GM12801 (cell line): ENCODE data around the gene CERS6.

ENCODE experiments used
- TF ChIP-seq, protein P1 (sequence below): IDR thresholded peaks from one replicate; pipeline ENCODE4 v1.5.1; 2011; ENCODE audit warnings: control low read depth; ENCODE audit not compliant: insufficient read length; ENCODE audit errors: extremely low read depth

CERS6 gene

DNA sequence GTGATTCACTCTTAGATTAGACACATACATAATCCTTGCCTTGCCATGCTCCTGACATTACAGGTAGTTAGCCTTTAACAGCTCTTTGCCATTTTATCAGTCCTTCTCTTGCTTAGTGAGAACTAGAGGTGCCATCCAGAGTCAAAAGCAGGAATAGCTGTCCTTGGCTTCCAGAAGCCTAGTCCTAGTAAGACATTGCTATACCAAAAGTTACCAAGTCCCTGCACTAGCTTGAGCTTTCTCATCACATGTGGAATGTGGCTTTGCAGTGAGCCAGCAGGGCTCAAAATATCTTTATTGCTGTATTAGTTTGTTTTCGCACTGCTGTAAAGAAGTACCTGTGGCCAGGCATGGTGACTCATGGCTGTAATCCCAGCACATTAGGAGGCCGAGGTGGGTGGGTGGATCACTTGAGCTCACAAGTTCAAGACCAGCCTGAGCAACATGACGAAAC, 241.6 kb downstream of the CERS6 start:
- TF ChIP-seq, protein P1, sequence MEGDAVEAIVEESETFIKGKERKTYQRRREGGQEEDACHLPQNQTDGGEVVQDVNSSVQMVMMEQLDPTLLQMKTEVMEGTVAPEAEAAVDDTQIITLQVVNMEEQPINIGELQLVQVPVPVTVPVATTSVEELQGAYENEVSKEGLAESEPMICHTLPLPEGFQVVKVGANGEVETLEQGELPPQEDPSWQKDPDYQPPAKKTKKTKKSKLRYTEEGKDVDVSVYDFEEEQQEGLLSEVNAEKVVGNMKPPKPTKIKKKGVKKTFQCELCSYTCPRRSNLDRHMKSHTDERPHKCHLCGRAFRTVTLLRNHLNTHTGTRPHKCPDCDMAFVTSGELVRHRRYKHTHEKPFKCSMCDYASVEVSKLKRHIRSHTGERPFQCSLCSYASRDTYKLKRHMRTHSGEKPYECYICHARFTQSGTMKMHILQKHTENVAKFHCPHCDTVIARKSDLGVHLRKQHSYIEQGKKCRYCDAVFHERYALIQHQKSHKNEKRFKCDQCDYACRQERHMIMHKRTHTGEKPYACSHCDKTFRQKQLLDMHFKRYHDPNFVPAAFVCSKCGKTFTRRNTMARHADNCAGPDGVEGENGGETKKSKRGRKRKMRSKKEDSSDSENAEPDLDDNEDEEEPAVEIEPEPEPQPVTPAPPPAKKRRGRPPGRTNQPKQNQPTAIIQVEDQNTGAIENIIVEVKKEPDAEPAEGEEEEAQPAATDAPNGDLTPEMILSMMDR = no peak

DNA sequence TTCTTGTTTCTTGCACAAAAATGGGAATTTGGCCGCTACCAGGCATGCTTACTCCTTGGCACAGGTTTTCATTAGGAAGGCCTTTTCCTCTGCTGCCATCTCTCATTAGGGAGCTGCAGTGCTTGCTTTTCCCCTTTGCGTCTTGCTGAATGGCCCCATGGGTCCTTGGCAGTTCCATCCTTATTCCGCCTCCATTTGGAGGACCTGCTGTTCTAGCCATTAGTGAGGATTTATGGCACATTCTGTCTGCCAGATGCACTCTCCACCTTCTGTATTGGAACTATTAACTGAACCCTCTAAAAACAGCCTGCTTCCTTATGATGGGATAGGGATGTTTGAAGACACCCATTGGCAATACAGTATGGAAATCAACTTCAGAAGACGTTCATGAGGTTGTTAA, 242.9 kb downstream of the CERS6 start:
- TF ChIP-seq, protein P1 = no peak

DNA sequence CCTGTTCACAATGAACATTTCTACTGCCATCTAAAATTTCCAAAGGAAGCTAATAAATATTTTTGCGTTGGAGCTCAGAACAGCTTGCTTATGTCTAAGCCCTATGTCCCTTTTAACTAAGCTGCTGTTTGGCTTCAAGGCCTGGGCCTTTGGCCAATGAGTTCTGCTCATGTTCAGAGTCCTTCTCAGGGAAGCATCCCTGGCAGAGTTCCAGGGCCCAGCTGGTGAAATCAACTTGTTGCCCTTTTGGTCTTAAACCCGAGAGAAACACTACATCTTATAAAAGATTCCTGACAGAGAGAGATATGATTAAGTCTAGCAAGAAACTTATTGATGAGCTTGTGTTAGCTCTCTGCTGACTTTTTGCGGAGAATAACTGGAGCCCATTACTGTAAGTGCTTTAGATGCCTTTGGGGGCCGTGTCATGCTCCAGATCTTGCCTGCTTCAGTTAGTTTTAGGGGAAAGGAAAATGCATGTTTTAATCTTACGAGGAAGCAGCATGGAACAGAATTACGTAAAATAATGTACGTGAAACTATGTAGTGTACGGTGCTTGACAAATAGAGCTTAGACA, 243.9 kb downstream of the CERS6 start:
- TF ChIP-seq, protein P1 = no peak

DNA sequence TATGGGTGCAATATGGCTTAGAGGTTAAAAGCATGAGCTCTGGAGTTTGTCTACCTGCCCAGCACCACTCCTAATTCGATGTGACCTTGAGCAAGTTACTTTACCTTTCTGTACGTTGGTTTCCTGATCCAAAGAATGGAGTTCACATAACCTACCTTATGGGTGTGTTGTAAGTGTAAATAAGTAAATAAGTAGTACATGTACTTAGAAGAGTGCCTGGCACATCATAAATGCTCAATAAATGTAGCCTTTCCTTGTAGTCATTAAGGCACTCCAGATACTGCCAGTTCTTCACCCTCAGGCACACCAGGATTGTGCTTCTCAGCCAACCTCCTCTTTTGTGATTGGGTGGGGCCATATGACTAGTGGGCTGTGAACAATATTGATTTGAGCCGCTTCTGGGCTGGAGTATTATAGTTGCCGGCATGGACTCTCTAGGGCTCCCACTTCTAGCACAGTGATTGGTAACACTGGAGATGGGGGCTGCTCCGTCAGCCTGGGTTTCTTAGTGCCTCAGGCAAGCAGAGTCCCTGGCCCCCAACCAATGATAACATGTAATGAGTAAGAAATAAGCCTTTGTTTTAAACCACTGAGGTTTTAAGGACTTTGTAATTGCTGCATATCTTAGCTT, 244.7 kb downstream of the CERS6 start:
- TF ChIP-seq, protein P1 = no peak

DNA sequence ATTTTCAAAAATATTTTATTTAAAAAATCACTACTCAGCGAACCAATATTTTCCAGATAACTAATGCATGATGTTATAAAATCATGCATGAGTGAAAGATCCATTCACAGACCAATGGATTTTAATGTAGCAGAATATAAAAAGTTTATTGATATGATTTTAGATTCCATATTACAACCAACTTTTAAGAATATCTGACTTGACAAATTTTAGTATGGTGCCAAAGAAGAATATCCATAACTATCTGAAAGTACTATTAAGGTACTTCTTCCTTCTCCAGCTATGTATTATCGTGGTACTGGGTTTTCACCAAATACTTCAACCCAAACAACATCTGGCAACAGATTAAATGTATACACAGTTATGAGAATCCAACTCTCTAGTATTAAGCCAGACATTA, 246.5 kb downstream of the CERS6 start:
- TF ChIP-seq, protein P1 = no peak

DNA sequence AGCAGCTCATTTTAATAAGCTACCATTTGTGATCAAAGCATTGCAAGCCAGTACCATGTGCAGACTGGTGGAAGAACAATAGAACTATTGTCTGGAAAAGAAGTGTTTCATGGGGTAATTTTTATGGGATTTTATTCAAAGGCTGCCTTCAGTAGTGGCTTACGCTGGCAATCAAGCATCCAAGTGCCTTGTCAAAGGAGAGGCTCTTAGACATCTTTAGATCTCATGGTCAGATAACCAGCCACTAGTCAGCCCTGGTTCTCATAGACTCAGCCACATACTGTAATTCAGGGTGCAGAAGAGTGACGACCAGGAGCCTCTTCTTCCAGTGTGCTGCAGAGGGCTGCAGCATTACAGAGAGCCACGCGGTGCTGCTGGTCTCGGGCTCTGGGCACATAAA, 247.9 kb downstream of the CERS6 start:
- TF ChIP-seq, protein P1 = no peak

DNA sequence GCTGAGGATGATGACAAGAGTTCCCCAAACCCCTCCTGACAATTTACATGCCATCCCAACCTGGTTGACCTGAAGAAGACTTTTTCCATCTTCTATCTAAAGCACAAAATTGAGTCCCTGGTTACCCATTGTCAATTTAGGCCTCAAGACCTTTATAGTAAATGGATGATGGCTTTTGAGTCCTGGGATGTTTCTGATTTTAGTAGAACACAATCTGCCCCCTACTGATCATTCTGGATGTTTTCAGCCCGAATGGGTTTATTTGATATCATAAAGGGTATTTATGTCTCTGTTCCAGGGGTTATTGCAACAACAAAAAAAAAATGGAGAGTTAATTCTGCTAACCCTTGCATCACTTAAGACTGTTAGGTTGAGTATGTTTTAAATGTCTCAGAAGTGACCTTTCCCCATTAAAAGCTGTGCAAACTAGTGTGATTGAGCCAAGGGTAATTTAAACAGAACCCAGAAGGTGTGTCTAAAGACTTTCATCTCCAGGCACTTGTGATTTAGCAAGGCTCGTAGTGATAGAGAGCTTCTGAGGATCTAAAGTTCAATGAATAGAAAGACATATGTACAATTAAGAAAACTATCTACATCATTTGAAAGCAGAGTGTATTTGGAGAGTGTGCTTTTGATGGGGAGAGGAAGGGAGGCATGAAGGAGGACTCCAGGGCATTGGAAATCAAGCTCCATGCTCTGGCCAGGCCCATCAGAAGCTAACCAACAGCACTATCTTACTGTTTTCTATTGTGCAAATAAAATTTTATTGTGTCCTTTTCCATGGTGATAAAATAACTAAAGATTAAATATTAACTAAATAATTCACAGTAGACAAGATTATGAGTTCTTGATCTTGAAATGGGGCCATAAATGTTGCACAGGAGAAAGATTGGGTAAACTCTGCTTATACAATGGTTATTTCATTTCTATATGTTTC, 249.7 kb downstream of the CERS6 start:
- TF ChIP-seq, protein P1 = no peak
